Articular chondrocyte of knee joint (primary cell): ENCODE data around the gene PERM1. TPM values are rescaled to one million over a fixed set of nuclear protein-coding genes. Genes with fewer than 3 reads are reported as not detected.

Source experiments
- small RNA-seq: library from RNA; depleted of rRNA; stranded (forward); fragments of <200 nt; gene quantifications from one replicate; pipeline ENCODE3, GENCODE V24; 2012
- total RNA-seq: library from RNA; depleted of rRNA; stranded (reverse); fragments of >200 nt; gene quantifications from 2 replicates; pipeline ENCODE4 v1.2.3, GENCODE V29; 2012

The PERM1 gene, protein sequence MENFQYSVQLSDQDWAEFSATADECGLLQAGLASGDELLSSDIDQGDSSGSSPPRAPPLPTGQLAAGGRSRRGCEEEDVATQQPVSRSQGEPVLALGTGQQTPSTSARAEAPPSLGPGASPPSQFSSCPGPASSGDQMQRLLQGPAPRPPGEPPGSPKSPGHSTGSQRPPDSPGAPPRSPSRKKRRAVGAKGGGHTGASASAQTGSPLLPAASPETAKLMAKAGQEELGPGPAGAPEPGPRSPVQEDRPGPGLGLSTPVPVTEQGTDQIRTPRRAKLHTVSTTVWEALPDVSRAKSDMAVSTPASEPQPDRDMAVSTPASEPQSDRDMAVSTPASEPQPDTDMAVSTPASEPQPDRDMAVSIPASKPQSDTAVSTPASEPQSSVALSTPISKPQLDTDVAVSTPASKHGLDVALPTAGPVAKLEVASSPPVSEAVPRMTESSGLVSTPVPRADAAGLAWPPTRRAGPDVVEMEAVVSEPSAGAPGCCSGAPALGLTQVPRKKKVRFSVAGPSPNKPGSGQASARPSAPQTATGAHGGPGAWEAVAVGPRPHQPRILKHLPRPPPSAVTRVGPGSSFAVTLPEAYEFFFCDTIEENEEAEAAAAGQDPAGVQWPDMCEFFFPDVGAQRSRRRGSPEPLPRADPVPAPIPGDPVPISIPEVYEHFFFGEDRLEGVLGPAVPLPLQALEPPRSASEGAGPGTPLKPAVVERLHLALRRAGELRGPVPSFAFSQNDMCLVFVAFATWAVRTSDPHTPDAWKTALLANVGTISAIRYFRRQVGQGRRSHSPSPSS
- 0.13 TPM in 1 of 2 replicates, not detected in the other for total RNA-seq

DNA sequence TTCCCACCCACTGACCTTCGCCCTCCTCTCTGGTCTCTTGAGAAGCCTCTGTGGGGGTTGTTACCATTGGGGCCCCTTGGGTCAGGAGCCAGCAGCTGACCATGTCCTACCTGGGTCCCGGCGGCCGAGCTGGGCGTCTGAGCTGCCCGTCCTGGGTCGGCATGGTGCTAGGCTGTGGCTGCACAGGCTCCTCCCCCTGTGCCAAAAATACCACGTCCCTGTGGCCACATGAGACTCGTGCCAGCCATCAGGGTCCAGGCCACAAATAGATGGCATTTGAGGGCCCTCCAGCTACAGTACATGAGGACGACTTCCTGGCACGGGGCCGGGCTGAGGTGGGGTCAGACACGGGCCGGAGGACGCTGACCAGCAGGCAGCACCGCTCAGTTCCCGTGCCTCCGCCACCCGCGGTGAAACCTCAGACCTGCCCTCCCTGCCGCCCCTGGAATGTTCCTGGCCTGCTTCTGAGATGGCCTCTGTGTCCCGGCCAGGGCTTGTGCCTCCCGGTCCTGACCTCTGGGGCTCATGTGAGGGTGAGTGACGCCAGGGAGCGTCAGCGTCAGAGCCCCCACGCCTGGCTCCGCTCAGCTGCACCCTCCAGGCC, at the start of gene PERM1:
TSS of gene PERM1 (minus strand) at position 139 of the 604 bp plus-strand sequence. CDS start 1,064 bp downstream, outside the sequence.

DNA sequence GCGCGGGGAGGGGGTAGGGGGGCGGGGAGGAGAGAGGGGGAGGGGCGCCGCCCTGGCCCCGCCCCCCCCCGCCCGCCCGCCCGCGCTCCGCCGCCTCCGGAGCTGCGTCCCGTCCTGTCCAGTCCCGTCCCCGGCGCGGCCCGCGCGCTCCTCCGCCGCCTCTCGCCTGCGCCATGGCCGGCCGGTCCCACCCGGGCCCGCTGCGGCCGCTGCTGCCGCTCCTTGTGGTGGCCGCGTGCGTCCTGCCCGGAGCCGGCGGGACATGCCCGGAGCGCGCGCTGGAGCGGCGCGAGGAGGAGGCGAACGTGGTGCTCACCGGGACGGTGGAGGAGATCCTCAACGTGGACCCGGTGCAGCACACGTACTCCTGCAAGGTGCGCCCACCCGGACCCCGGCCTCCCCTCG, 38.1 kb upstream of the PERM1 start, which contains the start of gene AGRN:
TSS of gene AGRN (plus strand) at position 121 of the 405 bp plus-strand sequence. CDS start at position 174, 53 bp downstream.

DNA sequence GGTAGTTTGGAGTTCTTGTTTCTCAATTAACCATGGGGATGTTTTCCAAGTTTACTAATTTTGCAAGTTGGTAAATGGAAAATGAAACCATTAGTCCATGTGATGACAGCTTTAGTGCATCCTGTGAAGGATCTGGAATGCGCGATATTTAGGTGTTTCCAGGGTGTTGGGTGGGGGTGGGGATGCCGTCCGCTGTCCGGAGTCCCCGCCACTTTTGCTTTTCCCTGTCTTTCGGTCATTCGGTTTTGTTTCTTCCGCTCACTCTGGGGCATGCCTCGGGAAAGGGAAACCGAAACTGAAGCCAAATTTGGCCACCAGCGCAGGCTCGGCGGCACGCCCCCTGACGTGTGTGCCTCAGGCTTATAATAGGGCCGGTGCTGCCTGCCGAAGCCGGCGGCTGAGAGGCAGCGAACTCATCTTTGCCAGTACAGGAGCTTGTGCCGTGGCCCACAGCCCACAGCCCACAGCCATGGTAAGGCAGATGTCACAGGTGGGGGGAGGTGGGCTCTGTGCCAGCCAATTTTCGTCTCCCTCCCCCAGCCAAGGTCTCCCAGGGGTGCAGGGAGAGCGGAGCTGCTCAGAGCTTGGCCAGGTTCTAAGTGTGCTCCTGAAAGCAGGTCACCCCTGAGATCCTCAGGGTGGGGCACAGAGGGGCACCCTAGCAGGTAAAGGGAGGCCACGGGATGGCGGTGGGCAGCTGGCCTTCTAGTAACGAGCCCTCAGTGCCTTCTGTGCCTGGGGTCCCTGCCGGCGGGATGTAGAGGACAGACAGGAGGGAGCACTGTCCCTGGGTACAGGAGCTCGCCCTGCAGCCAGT, 31.4 kb upstream of the PERM1 start, which contains the start of gene ISG15:
TSS of gene ISG15 (plus strand) at position 393 of the 817 bp plus-strand sequence. CDS start at position 470, 77 bp downstream.

DNA sequence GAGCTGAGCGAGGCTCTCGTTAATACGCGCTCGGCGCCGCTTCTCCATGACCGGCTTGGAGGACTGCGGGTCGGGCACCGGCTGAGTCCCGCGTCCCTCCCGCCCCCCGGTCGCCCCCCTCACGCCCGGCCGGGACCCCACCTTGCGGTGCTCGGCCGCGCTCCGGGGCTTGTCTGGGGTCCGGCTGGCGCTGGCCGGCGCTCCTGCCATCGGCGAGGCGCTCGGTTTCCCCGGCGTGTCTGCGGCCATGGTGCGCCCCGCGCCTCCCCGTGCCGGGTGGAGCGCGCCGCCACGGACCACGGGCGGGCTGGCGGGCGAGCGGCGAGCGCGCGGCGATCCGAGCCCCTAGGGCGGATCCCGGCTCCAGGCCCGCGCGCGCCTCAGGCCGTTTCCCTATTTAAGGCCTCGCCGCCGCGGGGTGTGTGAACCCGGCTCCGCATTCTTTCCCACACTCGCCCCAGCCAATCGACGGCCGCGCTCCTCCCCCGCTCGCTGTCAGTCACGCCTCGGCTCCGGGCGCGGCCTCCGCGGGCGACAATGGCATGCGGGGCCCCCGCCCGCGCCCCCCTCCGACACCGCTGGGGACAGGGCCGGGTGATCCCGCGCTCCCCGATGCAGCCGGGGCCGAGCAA, 17.9 kb upstream of the PERM1 start, which contains the start of gene HES4:
TSS of gene HES4 (minus strand) at position 373 of the 632 bp plus-strand sequence. CDS start at position 249, 124 bp downstream.

DNA sequence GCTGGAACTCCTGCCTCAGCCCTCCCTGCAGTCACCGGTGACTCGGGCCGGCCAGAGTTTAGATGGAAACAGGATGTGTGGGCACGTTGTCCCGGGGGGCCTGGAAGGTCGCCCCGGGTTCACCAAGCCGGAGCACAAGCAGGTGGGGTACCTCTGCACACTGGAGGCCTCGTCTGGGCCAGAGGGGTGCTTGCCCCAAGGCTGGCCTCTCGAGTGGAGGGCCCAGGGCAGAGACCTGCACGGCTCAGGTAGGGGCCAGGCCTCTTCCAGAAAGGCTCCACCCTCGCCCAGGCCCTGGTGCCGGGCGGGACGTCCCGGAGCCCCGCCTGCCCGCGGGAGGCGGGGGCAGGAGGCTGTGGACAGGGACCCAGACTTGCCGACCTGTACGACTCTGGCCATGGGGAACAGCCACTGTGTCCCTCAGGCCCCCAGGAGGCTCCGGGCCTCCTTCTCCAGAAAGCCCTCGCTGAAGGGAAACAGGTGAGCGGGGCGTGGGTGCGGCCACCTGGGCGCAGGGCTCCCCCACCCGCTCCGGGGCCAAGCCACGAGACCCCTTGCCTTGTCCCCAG, 15.7 kb downstream of the PERM1 start, which contains the start of gene PLEKHN1:
TSS of gene PLEKHN1 (plus strand) at position 348 of the 569 bp plus-strand sequence. CDS start at position 398, 50 bp downstream.

DNA sequence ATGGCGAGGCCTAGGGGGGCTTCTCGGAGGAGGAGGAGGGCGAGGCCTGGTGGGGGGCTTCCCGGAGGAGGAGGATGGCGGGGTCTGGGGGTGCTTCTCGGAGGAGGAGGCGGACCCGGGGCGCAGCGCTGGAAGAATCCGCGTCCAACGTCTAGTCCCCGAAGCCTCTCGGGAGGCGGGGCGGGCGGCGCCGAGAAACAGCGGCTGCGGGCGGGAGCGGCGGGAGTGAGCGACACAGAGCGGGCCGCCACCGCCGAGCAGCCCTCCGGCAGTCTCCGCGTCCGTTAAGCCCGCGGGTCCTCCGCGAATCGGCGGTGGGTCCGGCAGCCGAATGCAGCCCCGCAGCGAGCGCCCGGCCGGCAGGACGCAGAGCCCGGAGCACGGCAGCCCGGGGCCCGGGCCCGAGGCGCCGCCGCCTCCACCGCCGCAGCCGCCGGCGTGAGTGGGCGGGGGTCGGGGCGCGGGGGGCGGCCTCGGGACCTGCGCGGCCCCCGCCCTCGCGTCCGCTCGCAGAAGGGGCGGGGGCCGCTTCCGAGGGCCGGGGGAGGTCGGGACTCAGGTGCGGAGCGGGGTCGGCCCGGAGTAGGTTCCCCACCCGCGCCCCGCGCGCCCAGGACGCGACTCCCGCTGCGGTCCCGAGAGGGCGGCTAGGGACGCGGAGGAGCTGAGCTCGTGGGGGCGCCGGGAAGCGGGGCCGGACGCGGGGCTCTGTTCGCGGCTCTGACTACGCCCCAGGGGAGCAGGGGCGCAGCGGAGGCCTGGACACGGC, 21.3 kb downstream of the PERM1 start, which contains the start of gene KLHL17:
TSS of gene KLHL17 (plus strand) at position 222 of the 769 bp plus-strand sequence. CDS start at position 332, 110 bp downstream.

DNA sequence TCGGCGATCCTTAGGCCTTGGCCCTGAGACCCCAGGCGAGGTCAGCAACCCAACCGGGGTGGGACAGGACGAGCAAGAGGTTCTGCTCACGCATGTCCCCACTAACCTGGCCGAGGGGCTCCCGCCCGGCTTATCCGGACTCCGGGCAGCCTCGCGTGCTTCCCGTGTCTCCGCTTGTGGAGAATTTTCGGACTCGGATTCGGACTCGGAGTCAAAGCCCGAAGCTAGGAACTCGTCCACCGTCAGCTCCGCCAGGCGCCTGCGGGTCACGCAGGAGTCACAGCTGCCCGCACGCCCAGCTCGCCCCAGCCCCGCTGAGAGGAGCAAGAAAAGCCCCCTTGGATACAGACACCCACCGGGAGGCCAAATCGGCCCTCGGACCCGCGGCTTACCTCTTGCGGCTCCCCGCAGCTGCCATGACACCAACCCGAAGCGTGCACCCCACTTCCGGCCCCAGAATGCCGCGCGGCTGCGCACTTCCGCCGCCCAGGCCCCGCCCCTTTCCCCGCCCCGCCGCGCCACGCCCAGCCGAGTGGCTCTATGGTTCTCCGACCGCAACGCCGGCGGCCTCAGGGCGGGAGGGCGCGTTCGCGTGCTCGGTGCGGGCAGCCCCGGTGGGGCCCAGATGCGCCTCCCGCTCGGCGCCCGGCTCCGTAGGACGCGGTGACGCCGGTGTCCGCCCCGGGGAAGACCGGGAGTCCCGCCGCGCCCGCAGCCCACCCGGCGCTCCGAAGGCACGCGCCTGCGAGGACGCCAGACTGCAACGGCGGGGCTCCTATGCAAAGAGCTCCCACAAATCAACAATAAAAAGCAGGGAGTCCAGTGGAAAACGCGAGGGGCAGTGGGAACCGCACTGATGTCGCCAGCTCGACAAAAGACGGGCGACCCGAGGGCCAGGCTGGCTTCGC, 22.8 kb downstream of the PERM1 start, which contains the start of gene NOC2L:
TSS of gene NOC2L (minus strand) at position 434 of the 908 bp plus-strand sequence. CDS start at position 418, 16 bp downstream.

Small RNA genes lying within 50 kb of the gene (small RNA-seq; reads per million reads assigned to genes)
- gene AL645608.3 = not detected

Other genes starting within 250 kb of the PERM1 start
- 19.9 and 36.2 TPM in 2 replicates for gene SAMD11, start 58.2 kb downstream of the PERM1 start, total RNA-seq
- 47.2 and 47.3 TPM in 2 replicates for gene NOC2L, start 22.8 kb downstream of the PERM1 start, total RNA-seq
- gene KLHL17, start 21.5 kb downstream of the PERM1 start, total RNA-seq = 2.7 and 4.3 TPM in 2 replicates
- gene PLEKHN1, start 15.6 kb downstream of the PERM1 start, total RNA-seq = 0.76 and 0.91 TPM in 2 replicates
- gene HES4, start 18.0 kb upstream of the PERM1 start, total RNA-seq = 0.91 and 4.0 TPM in 2 replicates
- 22.7 and 38.0 TPM in 2 replicates for gene ISG15, start 31.4 kb upstream of the PERM1 start, total RNA-seq
- gene AGRN, start 38.0 kb upstream of the PERM1 start, total RNA-seq = 19.3 and 22.5 TPM in 2 replicates
- not detected in 2 replicates for gene RNF223, start 92.2 kb upstream of the PERM1 start, total RNA-seq
- 4.8 and 5.2 TPM in 2 replicates for gene C1orf159, start 134.0 kb upstream of the PERM1 start, total RNA-seq
- not detected in 2 replicates for gene TTLL10, start 191.8 kb upstream of the PERM1 start, total RNA-seq
- 0.32 and 0.39 TPM in 2 replicates for gene TNFRSF18, start 224.5 kb upstream of the PERM1 start, total RNA-seq
- gene TNFRSF4, start 232.1 kb upstream of the PERM1 start, total RNA-seq = 0.13 TPM in 1 of 2 replicates, not detected in the other
- 121 and 122 TPM in 2 replicates for gene SDF4, start 249.9 kb upstream of the PERM1 start, total RNA-seq